ENCODE data around the gene STARD5. TPM values are rescaled to one million over a fixed set of nuclear protein-coding genes. Genes with fewer than 3 reads are reported as not detected.

STARD5 gene
- total RNA-seq, 2 experiments from 2014 or later: 6.5 to 20.3 TPM

- Histone ChIP-seq H3K4me3 (ENCODE audit: low read depth, low read length, poor library complexity, severe bottlenecking) (no peak overlapping the region), H3K9me3 (ENCODE audit: low read length) (no peaks in the 10 kb centered on the region), H4K20me1 (ENCODE audit: insufficient read depth, low read length) (peaks cover 6% of the 10 kb centered on the region; the same call in 1 of the 2 replicates), H3K4me2 (ENCODE audit: low read length) (no peak overlapping the region), H3K9me2 (ENCODE audit: insufficient read depth, low read length) (no peaks in the 10 kb centered on the region), H3K79me2 (ENCODE audit: insufficient read depth, low read depth, low read length) (no peaks in the 10 kb centered on the region), H3K27ac (ENCODE audit: low read depth, low read length, poor library complexity, severe bottlenecking) (no peak overlapping the region), H3K36me3 (ENCODE audit: insufficient read depth, low read length) (peaks cover 72% of the 10 kb centered on the region), H3K4me1 (ENCODE audit: insufficient read depth, low read length, poor library complexity, severe bottlenecking) (peaks cover 69% of the 10 kb centered on the region), H2AFZ (ENCODE audit: low read length) (no peak overlapping the region)
- intact Hi-C loops (cut with micrococcal nuclease; ENCODE audit: unreplicated experiment): no loop called here
- POLR2A ChIA-PET: interaction anchor here (1.0 kb wide), 1 partner anchor 15 kb away, joined by 3 read pairs; no protein-coding TSS in a partner anchor
- CTCF ChIA-PET (ENCODE audit: unreplicated experiment): interaction anchor here (1.0 kb wide), 1 partner anchor 15 kb away, joined by 3 read pairs; no protein-coding TSS in a partner anchor
- DNase-seq (ENCODE audit: low spot score): no peak
- BruUV-seq (replicated peaks): no TSS peak
- no peak for TF ChIP-seq EZH2phosphoT487 (IDR thresholded peaks at IDR 0.05; ENCODE audit: borderline replicate concordance, low read depth, low read length)
- TF ChIP-seq, protein P1, sequence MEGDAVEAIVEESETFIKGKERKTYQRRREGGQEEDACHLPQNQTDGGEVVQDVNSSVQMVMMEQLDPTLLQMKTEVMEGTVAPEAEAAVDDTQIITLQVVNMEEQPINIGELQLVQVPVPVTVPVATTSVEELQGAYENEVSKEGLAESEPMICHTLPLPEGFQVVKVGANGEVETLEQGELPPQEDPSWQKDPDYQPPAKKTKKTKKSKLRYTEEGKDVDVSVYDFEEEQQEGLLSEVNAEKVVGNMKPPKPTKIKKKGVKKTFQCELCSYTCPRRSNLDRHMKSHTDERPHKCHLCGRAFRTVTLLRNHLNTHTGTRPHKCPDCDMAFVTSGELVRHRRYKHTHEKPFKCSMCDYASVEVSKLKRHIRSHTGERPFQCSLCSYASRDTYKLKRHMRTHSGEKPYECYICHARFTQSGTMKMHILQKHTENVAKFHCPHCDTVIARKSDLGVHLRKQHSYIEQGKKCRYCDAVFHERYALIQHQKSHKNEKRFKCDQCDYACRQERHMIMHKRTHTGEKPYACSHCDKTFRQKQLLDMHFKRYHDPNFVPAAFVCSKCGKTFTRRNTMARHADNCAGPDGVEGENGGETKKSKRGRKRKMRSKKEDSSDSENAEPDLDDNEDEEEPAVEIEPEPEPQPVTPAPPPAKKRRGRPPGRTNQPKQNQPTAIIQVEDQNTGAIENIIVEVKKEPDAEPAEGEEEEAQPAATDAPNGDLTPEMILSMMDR (conservative IDR thresholded peaks at IDR 0.05; ENCODE audit: low read length): no peak
Observed at GRCh38 chr15:81313686-81314085, 10.3 kb downstream of the STARD5 start.

DNA sequence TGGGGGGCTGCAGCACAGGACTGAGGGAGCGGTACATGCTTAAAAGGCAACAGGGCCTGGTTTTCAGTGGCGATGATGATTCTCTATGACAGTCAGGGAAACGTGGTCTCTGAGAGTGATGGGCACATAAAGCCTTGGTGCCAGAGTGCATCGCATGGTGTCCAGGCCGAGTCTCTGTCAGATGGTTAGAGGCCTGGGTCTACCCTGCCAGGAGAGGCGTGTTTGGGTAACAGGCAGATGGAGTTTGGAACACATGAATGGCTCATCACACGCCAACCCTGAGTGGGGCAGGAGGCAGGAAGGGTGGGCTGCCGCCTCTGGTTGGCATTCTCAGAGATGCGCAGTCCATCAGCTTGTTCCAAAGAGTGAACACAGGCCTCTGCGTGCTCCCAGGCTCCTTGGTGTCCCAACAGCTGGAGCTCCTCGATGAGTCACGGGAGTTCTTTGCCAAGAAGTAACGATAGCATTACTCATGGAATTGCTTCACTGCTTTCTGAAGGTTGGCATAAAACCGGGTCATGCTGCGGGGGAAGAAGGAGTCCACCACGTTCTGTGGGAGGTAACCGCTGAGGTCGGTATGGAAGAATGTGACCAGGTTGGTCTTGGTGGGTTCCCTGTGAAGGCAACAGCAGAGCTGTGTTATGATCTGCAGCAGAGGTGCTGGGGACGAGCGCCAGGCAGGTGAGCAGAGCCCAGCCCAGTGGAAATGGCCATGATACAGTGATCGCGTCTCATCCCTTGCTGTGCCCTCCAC lies 11.0 kb downstream of the STARD5 start:
- H3K4me3 ChIP-seq (ENCODE audit: low read depth, low read length, poor library complexity, severe bottlenecking): no peak overlapping the region
- no peak overlapping the region for H2AFZ ChIP-seq (ENCODE audit: low read length)
- TF ChIP-seq EZH2phosphoT487 (IDR thresholded peaks at IDR 0.05; ENCODE audit: borderline replicate concordance, low read depth, low read length): no peak
- TF ChIP-seq, protein P1 (conservative IDR thresholded peaks at IDR 0.05; ENCODE audit: low read length): no peak
- BruUV-seq (replicated peaks): no TSS peak
- intact Hi-C loops (cut with micrococcal nuclease; ENCODE audit: unreplicated experiment): no loop called here
- H3K36me3 ChIP-seq (ENCODE audit: insufficient read depth, low read length): peaks cover 72% of the 10 kb centered on the region
- H3K4me1 ChIP-seq (ENCODE audit: insufficient read depth, low read length, poor library complexity, severe bottlenecking): peaks cover 62% of the 10 kb centered on the region
- H3K9me2 ChIP-seq (ENCODE audit: insufficient read depth, low read length): no peaks in the 10 kb centered on the region
- ChIA-PET POLR2A (interaction anchor here (1.0 kb wide), 1 partner anchor 14 kb away, joined by 3 read pairs; no protein-coding TSS in a partner anchor), CTCF (ENCODE audit: unreplicated experiment) (interaction anchor here (1.0 kb wide), 1 partner anchor 14 kb away, joined by 3 read pairs; no protein-coding TSS in a partner anchor)
- DNase-seq (ENCODE audit: low spot score): no peak
- H3K27ac ChIP-seq (ENCODE audit: low read depth, low read length, poor library complexity, severe bottlenecking): no peak overlapping the region
- H3K4me2 ChIP-seq (ENCODE audit: low read length): peak overlapping the region; percentile 34; the same call in 1 of the 2 replicates
- no peaks in the 10 kb centered on the region for H3K79me2 ChIP-seq (ENCODE audit: insufficient read depth, low read depth, low read length)
- peaks cover 6% of the 10 kb centered on the region; the same call in 1 of the 2 replicates for H4K20me1 ChIP-seq (ENCODE audit: insufficient read depth, low read length)
- H3K9me3 ChIP-seq (ENCODE audit: low read length): no peaks in the 10 kb centered on the region
